Calu3 (cell line): Measurements from ENCODE around the gene EGFR. TPM values are rescaled to one million over a fixed set of nuclear protein-coding genes. Genes with fewer than 3 reads are reported as not detected.

Experiments
- BruUV-seq: library from RNA; stranded (reverse); fragments of 400-500 nt; replicated peaks from 2 replicates; lab custom pipeline; 2021; lab: Mats Ljungman, UMichigan
- CTCF ChIA-PET: fragments of 300-600 bp; sonication (Branson Sonifier 250); formaldehyde crosslinking; loops from one replicate; lab custom pipeline; 2022; ENCODE audit warnings: antibody characterized with exemption; lab: Charles Lee
- DNase-seq: peaks from one replicate; pipeline ENCODE4 v3.0.0; 2022
- H3K27ac Mint-ChIP-seq: one replicate; pipeline ENCODE4 v1.8.0; 2022; ENCODE audit warnings: mixed read lengths; ENCODE audit not compliant: unreplicated experiment
- H3K27me3 Mint-ChIP-seq: one replicate; pipeline ENCODE4 v1.8.0; 2022; ENCODE audit warnings: mixed read lengths; ENCODE audit not compliant: unreplicated experiment
- H3K36me3 Mint-ChIP-seq: one replicate; pipeline ENCODE4 v1.8.0; 2022; ENCODE audit warnings: mild to moderate bottlenecking, moderate library complexity, mixed read lengths; ENCODE audit not compliant: insufficient read depth, unreplicated experiment
- H3K4me1 Mint-ChIP-seq: one replicate; pipeline ENCODE4 v1.8.0; 2022; ENCODE audit warnings: mild to moderate bottlenecking, low read depth, mixed read lengths; ENCODE audit not compliant: unreplicated experiment
- H3K4me3 Mint-ChIP-seq: one replicate; pipeline ENCODE4 v1.8.0; 2022; ENCODE audit warnings: mild to moderate bottlenecking, low read depth, moderate library complexity, mixed read lengths; ENCODE audit not compliant: unreplicated experiment
- H3K9me3 Mint-ChIP-seq: one replicate; pipeline ENCODE4 v1.8.0; 2022; ENCODE audit warnings: low read depth, mixed read lengths; ENCODE audit not compliant: unreplicated experiment
- intact Hi-C: fragments of 100-400 bp; cut with micrococcal nuclease; formaldehyde crosslinking; loops from one replicate; pipeline ENCODE4 v1.10.0; 2022; ENCODE audit not compliant: unreplicated experiment
- total RNA-seq: library from RNA; stranded (reverse); gene quantifications from 2 replicates; pipeline ENCODE4 v1.2.3, GENCODE V29; 2022
- TF ChIP-seq, protein P1 (sequence below): fragments of 200-600 bp; IDR thresholded peaks from one replicate; pipeline ENCODE4 v1.8.0; 2022; ENCODE audit warnings: antibody characterized with exemption; ENCODE audit not compliant: unreplicated experiment

EGFR gene
- total RNA-seq, 1 experiment from 2014 or later: 87.4 TPM

DNA sequence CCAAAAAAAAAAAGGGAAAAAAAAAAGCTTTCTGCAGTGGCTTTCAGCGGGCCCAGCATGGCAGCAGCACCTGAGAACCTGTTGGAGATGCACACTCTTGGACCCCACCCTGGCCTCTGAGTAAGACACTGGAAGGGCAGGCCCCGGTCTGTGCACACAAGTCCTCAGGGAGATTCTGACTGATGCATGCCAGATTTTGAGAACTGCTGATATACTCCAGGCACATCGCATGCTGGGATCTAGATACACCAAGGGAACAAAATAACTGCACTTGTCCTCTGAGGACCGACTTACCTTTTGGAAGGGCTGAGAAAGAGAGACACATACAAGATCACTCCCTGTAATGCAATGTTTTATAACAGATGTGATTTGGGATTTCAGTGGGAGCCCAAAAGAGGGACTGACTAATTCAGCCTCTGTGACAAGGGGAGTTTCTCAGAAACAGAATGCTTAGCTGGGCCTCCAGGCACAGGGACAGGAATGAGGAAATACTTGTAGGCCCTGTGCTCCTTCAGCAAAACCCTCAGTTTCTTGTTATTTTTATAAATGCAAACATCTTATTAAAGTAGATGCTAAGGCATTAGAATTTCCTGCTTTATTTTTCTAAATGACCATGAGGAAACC is 8.2 kb downstream of the EGFR start:
- CTCF ChIA-PET: interaction anchor here (0.5 to 0.9 kb wide), 3 partner anchors 31 to 59 kb away, joined by 3 to 5 read pairs (median 3); no protein-coding TSS in a partner anchor
- H3K27me3 Mint-ChIP-seq: no peaks in the 10 kb centered on the region
- intact Hi-C loops: loop anchor here (5.0 to 10.0 kb wide), 2 partner anchors 150 to 228 kb away; no protein-coding TSS in a partner anchor
- H3K9me3 Mint-ChIP-seq: no peaks in the 10 kb centered on the region
- peaks cover 25% of the 10 kb centered on the region for H3K36me3 Mint-ChIP-seq
- BruUV-seq: no TSS peak
- TF ChIP-seq, protein P1, sequence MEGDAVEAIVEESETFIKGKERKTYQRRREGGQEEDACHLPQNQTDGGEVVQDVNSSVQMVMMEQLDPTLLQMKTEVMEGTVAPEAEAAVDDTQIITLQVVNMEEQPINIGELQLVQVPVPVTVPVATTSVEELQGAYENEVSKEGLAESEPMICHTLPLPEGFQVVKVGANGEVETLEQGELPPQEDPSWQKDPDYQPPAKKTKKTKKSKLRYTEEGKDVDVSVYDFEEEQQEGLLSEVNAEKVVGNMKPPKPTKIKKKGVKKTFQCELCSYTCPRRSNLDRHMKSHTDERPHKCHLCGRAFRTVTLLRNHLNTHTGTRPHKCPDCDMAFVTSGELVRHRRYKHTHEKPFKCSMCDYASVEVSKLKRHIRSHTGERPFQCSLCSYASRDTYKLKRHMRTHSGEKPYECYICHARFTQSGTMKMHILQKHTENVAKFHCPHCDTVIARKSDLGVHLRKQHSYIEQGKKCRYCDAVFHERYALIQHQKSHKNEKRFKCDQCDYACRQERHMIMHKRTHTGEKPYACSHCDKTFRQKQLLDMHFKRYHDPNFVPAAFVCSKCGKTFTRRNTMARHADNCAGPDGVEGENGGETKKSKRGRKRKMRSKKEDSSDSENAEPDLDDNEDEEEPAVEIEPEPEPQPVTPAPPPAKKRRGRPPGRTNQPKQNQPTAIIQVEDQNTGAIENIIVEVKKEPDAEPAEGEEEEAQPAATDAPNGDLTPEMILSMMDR: no peak
- peaks cover 84% of the 10 kb centered on the region for H3K4me1 Mint-ChIP-seq
- H3K27ac Mint-ChIP-seq: peak overlapping the region; percentile 80
- DNase-seq: peak; percentile 42
- H3K4me3 Mint-ChIP-seq: no peak overlapping the region

DNA sequence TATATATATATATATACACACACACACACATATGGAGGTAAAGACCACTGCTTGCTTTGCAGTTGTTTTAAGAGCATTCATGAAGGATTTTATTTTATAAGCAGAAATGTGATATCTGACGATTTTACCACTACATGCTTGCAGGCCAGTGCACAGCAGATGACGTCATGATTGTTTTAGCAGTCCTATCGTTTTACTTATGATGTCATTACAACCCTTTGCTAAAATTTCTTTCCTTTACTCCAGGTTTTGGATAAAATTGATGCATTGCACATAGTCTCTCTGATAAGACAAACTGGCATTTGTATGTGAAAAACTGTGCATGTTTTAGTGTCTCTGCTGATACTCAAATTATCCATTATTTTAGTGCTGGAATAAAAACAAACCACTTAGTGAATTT is 9.2 kb downstream of the EGFR start:
- BruUV-seq: no TSS peak
- TF ChIP-seq, protein P1: no peak
- peak overlapping the region; percentile 80 for H3K27ac Mint-ChIP-seq
- CTCF ChIA-PET: interaction anchor here (0.6 to 0.9 kb wide), 2 partner anchors 58 to 170 kb away, joined by 3 to 5 read pairs; no protein-coding TSS in a partner anchor
- peaks cover 84% of the 10 kb centered on the region for H3K4me1 Mint-ChIP-seq
- no peaks in the 10 kb centered on the region for H3K9me3 Mint-ChIP-seq
- no peak for DNase-seq
- intact Hi-C loops: loop anchor here (5.0 to 10.0 kb wide), 2 partner anchors 151 to 227 kb away; no protein-coding TSS in a partner anchor
- peaks cover 22% of the 10 kb centered on the region for H3K36me3 Mint-ChIP-seq
- no peak overlapping the region for H3K4me3 Mint-ChIP-seq
- no peaks in the 10 kb centered on the region for H3K27me3 Mint-ChIP-seq

DNA sequence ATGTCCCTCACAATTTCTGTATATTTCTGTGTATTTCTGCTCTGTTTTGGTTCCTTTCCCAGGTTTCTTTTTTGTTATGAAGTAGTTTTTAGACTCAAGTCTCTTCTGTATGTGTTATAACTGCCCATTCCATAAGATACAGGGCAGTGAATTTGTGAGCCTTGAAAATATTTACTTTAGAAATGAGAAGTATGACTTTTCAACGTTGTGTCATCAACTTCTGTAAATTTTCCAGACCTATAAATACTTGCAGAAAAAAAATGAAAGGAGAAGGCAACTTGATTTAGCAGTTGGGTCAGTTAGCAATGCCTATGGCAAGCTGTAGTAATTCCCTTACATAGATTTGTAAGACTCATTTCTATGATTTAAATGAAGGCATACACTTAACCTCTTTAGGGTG is 11.5 kb downstream of the EGFR start:
- H3K4me1 Mint-ChIP-seq: peaks cover 87% of the 10 kb centered on the region
- DNase-seq: no peak

DNA sequence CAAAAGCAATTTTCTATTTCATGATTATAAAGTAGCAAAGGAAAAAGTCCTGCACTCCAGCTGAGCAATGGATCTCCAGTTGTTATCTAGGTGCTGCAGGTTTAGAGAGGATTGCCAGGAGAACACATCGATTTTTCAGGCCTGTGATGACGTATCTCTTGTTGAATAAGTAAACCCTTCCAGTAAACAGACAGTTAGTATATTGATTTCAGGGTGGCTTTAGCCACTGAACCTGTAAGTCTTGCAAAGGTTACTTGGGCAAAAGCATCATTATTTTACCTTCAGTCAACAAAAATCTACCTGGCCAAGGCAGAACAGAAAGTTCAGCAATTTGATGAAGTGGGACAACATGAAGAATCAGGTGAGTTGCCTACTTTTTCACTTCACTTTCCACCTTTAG is 12.3 kb downstream of the EGFR start:
- CTCF ChIA-PET: interaction anchor here (1.1 kb wide), 1 partner anchor 114 kb away, joined by 3 read pairs; no protein-coding TSS in a partner anchor
- H3K27me3 Mint-ChIP-seq: no peaks in the 10 kb centered on the region
- no TSS peak for BruUV-seq
- H3K4me1 Mint-ChIP-seq: peaks cover 83% of the 10 kb centered on the region
- TF ChIP-seq, protein P1: no peak
- intact Hi-C loops: loop anchor here (5.0 kb wide), 2 partner anchors 36 to 101 kb away; no protein-coding TSS in a partner anchor
- no peaks in the 10 kb centered on the region for H3K9me3 Mint-ChIP-seq
- H3K4me3 Mint-ChIP-seq: peak overlapping the region; percentile 43
- peak; percentile 53 for DNase-seq
- H3K27ac Mint-ChIP-seq: peak overlapping the region; percentile 84
- peaks cover 20% of the 10 kb centered on the region for H3K36me3 Mint-ChIP-seq

More for the DNA sequence above, 11.5 kb downstream of the EGFR start:
- TF ChIP-seq, protein P1: no peak
- H3K27me3 Mint-ChIP-seq: no peaks in the 10 kb centered on the region
- intact Hi-C loops: loop anchor here (5.0 kb wide), 2 partner anchors 37 to 102 kb away; no protein-coding TSS in a partner anchor
- CTCF ChIA-PET: interaction anchor here (1.1 kb wide), 2 partner anchors 11 to 114 kb away, joined by 3 to 4 read pairs; partner anchors contain the start of gene EGFR
- H3K27ac Mint-ChIP-seq: peak overlapping the region; percentile 84
- H3K36me3 Mint-ChIP-seq: peaks cover 20% of the 10 kb centered on the region
- BruUV-seq: no TSS peak
- H3K9me3 Mint-ChIP-seq: no peaks in the 10 kb centered on the region
- H3K4me3 Mint-ChIP-seq: peak overlapping the region; percentile 43
